HG02759 (cell line): Measurements from ENCODE around the gene ARG1.
"Not testable (repeated sequence)": the region's sequence is repeated elsewhere in the genome, so short reads cannot be mapped to it uniquely, and the experiment has no call there.

Experiments
- ATAC-seq: cut with Tn5 transposase; IDR thresholded peaks from one replicate; pipeline ENCODE4 v1.9.1; 2021; ENCODE audit warnings: mild to moderate bottlenecking, moderate library complexity; ENCODE audit not compliant: unreplicated experiment

Gene ARG1

GRCh38 chr6:131572686-131573415 lies at the start of gene ARG1:
ARG1 (plus strand) TSS chr6:131573226; CDS start chr6:131573283, 57 bp downstream.
- no peak for ATAC-seq

DNA sequence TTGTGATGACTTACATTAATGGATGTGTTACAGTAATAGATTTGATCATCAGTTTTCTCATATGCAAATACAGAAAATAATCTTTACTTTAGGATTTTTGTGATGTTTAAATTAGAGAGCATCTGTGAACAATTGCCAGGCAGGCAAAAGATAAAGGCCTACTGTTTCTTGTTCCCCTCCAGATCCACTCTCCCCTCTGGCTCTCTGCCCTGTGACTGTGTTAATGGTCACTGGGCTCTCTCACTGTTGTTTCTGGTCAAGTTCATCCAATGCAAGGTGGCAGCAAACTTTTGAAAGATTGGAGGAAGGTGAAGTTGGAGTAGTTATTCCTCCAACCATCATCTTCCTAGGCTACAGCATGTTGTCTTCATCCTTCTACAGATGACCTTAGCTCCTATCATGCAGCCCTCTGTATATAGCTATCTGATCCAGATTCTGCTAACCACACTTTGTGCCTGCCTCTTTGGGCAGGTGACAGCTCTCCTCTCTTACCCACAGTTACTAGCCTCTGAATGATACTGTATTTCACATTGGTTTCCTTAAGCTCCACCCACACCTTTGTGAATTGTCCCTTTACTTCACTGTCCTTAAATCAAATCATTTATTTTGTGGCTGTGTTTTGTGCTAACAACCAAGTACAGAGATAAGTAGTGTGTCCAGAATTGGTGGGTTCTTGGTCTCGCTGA lies 48.9 kb upstream of the ARG1 start:
- no peak for ATAC-seq

GRCh38 chr6:131524695-131525336 lies 48.2 kb upstream of the ARG1 start:
- no peak for ATAC-seq

DNA sequence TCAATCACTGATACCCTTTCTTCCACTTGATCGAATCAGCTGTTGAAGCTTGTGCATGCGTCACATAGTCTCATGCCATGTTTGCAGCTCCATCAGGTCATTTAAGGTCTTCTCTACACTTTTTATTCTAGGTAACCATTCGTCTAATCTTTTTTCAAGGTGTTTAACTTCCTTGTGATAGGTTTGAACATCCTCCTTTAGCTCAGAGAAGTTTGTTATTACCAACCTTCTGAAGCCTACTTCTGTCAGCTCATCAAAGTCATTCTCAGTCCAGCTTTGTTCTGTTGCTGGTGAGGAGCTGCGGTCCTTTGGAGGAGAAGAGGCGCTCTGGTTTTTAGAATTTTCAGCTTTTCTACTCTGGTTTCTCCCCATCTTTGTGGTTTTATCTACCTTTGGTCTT lies 42.1 kb upstream of the ARG1 start:
- ATAC-seq = not testable (repeated sequence)

DNA sequence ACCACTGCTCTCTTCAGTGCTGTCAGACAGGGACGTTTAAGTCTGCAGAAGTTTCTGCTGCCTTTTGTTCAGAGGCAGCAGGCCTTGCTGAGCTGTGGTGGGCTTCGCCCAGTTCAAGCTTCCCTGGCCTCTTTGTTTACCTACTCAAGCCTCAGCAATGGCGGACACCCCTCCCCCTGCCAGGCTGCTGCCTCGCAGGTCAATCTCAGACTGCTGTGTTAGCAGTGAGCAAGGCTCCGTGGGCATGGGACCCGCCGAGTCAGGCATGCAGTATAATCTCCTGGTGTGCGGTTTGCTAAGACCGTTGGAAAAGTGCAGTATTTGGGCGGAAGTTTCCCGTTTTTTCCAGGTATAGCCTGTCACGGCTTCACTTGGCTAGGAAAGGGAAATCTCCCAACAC lies 41.3 kb upstream of the ARG1 start:
- not testable (repeated sequence) for ATAC-seq

GRCh38 chr6:131532580-131533039 lies 40.4 kb upstream of the ARG1 start:
- peak; percentile 94 for ATAC-seq

- not testable (repeated sequence) for ATAC-seq
Measured at GRCh38 chr6:131538615-131539014, 34.4 kb upstream of the ARG1 start.

DNA sequence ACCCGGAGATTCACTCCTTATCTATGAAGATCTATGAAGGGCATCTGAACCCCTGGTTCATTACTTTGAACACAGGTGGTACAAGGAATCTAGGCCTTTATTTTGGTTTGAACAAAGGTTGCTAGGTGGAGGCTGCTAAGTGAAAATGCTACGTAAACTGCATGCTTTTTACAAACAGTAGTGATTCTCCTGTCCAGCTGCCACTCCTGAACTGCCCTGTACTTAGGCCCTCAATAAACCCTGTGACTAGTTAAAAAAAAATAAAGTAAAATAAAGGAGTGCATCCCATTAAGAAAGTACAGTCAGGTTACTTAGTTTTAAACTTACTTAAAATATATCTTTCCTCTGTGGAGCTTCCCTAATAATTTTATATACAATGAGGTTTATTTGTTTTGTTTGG lies 27.7 kb upstream of the ARG1 start:
- ATAC-seq = no peak

- ATAC-seq = no peak
Measured at GRCh38 chr6:131547488-131547887, 25.5 kb upstream of the ARG1 start.

- no peak for ATAC-seq
Measured at GRCh38 chr6:131548441-131548840, 24.6 kb upstream of the ARG1 start.

DNA sequence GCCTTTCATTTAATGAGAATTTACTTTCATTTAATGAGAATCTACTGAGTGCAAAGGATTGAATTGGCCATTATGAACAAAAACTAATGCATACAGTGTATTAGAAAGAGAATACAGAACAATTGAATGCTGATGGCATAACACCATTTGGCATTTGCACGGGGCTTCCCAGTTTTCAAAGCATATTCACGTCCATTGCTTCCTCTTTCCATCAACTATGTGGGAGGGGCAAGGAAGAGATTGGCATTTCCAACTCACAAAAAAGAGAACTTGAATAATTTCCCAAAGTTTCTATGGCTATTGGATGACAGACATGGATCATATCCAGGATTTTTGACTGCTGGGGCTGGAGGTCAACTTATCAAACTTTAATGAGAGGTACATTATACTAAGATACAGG lies 23.2 kb upstream of the ARG1 start:
- ATAC-seq = no peak

GRCh38 chr6:131551902-131552301 lies 21.1 kb upstream of the ARG1 start:
- no peak for ATAC-seq

DNA sequence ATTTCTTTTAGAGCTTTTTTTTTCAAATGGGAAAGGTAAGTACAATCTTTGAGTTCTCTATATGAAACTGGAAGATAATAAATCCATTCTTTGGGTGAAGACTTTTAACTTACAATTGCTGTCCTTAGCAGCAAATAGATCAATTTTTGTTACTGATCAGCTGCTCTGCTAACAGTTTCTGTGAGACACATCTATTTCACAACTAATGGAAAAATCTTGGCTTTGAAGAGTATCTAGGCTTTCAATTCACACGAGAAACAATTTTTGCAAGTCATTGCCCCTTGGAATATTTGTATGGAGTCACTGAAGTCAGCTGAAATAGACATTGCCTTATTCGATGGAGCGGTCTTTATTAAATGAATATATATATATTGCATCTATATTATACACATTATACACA lies 20.5 kb upstream of the ARG1 start:
- ATAC-seq = no peak

DNA sequence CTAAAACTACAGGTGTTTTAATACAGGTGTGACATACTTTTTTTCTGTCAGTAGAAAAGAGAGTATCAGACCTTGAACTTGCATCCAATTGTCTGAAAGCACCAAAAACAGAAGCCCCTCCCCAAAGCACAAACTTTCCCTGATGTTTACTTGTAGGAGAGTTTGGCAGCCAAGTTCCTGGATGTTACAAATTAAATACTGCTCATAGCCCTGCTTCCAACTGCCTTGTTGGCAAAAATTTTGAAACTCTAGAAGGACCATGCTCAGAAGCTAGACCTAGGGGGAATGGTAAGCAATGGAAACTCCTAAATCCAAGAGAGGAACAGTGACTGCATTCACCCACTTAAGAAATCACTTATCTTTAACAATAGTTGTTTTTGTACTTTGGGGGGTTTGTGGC lies 17.0 kb upstream of the ARG1 start:
- no peak for ATAC-seq

DNA sequence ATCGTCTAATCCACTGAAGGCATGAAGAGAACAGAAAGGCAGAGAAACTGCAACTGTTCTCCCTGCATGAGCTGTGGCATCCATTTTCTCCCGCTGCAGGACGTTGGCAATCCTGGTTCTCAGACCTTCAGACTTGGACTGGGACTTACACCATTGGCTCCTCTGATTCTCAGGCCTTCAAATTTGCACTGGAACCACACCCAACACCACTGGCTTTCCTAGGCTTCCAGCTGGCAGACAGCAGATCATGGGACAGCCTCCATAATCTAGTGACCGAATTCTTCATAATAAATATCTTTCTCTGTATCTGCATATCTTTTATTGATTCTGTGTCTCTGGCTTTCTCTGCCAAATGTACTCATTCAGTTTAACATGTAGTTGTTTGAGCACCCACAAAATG lies 14.1 kb upstream of the ARG1 start:
- ATAC-seq = no peak

DNA sequence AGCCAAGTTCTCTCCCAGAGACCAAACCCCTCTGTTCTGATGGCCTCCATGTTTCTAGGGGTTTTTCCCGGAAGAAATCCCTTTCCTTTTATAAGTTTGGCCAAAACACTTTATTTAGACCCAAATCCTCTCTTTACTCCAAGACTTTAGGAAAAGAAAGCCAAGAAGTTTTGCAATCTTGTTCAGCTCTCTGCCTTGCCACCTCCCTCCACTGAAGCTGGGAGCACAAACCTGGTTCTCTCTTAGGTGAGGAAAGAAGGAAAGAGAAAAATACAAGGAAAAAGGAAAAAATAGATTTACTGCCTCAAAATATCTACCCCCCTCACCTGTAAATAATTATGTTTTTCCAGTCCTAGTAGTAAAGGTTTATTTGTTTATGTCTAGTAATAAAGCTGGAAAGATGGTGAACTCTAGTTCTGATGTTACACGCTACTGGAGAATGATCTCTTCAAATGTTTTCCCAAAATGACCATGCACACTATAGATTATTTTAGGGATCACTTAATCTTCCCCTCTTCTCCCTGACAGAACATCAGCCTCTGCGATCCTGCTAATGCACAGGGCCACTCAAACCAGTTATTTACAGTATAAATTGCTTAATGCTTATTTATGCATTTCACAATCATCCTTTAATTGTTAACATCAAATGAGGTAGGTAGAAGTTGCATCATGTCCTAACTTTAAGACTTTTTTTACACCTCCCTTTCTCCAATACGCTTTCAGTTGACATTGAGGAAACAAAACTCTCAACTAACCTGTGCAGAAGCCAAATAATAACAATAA lies 10.9 kb upstream of the ARG1 start:
- ATAC-seq = no peak

- ATAC-seq = no peak
Measured at GRCh38 chr6:131565056-131565455, 8.0 kb upstream of the ARG1 start.

GRCh38 chr6:131568726-131569125 lies 4.3 kb upstream of the ARG1 start:
- ATAC-seq = no peak

GRCh38 chr6:131574133-131574532 lies 1.1 kb downstream of the ARG1 start:
- ATAC-seq = no peak

DNA sequence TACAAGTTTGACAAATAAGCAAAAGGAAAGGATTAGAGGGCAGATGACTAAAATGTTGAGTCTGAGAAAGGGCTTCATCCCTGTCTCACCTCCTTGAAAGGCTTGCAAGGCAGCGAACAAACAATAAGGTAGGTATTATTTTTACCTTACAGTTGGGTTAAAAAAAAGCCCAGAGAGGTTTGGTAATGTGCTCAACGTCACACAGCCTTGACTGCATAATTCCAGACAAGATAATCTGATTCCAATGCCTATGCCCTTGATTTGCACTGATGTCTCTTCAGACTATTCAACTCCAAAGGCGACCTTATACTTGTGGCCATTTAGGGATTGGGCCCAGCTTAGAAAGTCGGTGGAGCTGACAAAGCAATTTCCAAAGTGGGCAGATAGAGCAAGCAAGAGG lies 1.7 kb downstream of the ARG1 start:
- ATAC-seq = no peak

- ATAC-seq = no peak
Measured at GRCh38 chr6:131575834-131576478, 2.9 kb downstream of the ARG1 start.
